HG02938 (cell line): ENCODE results near the gene GPR137B.
"Not testable (repeated sequence)": the region's sequence is repeated elsewhere in the genome, so short reads cannot be mapped to it uniquely, and the experiment has no call there.

ENCODE experiments used
- ATAC-seq: cut with Tn5 transposase; IDR thresholded peaks from one replicate; pipeline ENCODE4 v1.9.1; 2021; ENCODE audit warnings: mild to moderate bottlenecking, moderate library complexity; ENCODE audit not compliant: unreplicated experiment

GPR137B gene

DNA sequence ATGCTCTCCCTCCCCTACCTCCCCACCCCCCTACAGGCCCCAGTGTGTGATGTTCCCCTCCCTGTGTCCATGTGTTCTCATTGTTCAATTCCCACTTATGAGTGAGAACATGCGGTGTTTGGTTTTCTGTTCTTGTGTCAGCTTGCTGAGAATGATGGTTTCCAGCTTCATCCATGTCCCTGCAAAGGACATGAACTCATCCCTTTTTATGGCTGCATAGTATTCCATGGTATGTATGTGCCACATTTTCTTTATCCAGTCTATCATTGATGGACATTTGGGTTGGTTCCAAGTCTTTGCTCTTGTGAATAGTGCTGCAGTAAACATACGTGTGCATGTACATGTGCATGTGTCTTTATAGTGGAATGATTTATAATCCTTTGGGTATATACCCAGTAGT is 44.1 kb downstream of the GPR137B start:
- not testable (repeated sequence) for ATAC-seq

GRCh38 chr1:236188084-236188483 is 45.7 kb downstream of the GPR137B start:
- not testable (repeated sequence) for ATAC-seq

- no peak for ATAC-seq
Observed at GRCh38 chr1:236193184-236193583, 50.8 kb downstream of the GPR137B start.

- ATAC-seq, result no peak
Observed at GRCh38 chr1:236200925-236201324, 58.6 kb downstream of the GPR137B start.

GRCh38 chr1:236201786-236202185 is 59.4 kb downstream of the GPR137B start:
- ATAC-seq, result no peak

DNA sequence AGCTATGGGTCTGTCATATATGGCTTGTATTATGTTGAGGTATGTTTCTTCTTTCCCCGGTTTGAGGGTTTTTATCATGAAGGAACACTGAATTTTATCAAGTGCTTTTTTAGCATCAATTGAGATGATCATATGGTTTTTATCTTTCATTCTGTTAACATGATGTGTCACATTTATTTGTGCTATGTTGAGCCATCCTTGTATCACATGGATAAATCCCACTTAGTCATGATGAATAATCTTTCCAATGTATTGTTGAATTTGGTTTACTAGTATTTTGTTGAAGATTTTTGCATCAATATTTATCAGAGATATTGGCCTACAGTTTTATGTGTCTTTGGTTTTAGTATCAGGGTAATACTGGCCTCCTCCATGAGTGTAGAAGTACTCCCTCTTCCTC is 61.7 kb downstream of the GPR137B start:
- no peak for ATAC-seq

DNA sequence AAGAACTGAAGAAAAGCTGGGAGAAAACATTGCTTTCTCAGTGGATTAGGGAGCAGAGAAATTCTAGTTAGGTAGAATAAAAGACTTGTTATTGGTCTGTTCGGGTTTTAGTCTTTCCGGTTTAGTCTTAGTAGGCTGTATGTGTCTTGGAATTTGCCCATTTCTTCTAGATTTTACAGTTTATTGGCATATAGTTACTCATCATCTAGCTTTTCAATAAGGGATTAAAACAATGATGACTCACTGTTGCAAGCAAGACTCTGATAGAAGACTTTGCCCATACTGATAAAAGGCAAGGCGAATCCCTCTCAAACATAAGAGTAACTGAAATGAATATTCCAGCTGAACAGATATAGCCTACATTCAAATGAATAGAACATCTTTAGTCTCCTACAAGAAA is 62.3 kb downstream of the GPR137B start:
- no peak for ATAC-seq

DNA sequence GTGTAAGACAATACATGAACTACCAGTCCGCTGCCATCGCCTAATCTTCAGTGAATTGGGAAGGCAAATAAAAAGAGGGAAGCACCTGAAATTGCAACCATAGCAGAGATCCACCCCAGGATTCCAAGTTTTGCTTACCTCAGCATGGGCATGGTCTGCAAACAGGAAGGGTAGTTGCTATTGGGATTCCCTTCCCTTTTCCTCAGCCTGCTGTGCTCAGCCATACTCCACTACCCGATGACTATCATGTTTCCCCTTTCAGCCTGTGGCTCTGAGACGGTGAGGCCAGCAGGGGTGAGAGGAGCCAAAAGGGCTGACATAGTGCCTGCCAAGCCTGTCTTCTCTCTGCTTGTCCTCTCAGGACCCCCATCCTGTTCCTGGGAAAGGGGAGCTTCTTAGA is 64.2 kb downstream of the GPR137B start:
- ATAC-seq, result no peak

- no peak for ATAC-seq
Observed at GRCh38 chr1:236207121-236207520, 64.8 kb downstream of the GPR137B start.

DNA sequence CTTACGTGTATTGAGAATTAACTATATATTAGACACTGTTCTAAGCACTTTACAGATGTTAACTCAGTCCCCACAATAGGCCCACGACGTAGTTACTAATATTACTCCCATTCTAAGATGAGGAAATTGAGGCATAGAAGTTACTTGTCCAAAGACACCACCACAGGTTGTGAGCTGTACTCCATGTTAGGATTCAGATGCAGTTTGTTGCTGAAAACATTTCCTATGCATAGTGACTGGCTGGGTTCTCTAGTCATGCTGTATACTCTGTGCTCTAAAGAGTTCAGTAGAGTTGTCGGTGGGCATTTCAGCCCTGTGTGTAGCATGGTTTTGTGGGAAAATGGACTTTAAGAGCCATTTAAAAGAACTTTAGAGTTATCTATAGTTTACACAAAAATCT is 65.2 kb downstream of the GPR137B start:
- ATAC-seq, result no peak

GRCh38 chr1:236209185-236209584 is 66.8 kb downstream of the GPR137B start:
- no peak for ATAC-seq

- ATAC-seq, result no peak
Observed at GRCh38 chr1:236209713-236210112, 67.4 kb downstream of the GPR137B start.

DNA sequence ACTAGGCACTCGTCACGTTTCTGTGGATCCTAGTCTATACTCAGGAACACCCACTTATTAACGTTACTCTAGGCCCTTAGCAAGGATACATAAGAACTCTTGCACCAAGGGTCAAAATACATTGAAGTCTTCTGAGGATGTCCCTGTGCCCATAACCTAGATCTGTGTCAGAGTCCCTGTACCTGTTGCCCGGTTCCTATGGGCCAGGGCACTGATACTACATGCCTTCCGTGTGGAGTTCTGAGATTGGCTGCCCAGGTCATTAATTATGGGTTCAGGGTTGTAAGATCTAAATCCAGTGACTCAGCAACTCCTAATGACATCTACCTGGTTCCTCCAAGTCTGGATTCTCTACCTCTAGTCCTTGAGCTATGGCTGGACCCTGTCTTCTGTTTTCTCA is 69.5 kb downstream of the GPR137B start:
- ATAC-seq, result no peak

DNA sequence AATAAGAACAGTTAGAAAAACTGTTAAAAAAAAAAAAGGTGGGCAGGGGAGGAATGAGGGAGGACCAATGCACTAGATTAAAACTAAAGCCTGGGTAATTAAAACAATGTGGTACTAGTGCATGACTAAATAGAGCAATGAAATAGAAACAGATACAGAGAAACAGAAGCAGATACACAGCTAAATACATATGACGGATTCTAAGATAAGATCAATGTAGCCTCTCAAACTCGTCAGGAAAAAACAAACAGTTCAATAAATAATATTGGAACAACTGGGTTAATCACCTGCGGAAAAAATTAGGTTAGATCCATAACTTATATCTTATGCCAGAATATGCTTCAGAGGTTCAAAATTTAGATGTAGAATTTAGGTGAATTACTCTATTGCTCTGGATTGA is 71.2 kb downstream of the GPR137B start:
- no peak for ATAC-seq

DNA sequence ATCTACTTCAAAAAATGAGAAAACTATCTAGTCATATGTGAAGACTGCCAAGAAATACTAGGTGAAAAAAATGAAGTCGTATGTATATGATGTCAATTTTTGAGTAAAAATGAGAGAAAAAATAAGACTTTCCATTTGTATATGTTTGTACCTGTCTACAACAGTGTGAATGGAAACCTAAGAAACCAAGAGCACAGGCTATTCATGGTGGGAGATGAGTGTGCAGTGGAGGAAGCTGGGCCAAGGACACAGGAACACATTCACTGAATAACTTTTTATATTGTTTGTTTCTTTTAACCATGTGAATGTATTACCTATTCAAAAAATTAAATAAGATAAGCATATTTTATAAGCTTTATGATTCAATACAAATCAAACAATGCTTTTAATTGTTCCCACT is 72.4 kb downstream of the GPR137B start:
- no peak for ATAC-seq

GRCh38 chr1:236220473-236220872 is 78.1 kb downstream of the GPR137B start:
- no peak for ATAC-seq

GRCh38 chr1:236222632-236223031 is 80.3 kb downstream of the GPR137B start:
- no peak for ATAC-seq

- no peak for ATAC-seq
Observed at GRCh38 chr1:236228411-236228810, 86.1 kb downstream of the GPR137B start.

DNA sequence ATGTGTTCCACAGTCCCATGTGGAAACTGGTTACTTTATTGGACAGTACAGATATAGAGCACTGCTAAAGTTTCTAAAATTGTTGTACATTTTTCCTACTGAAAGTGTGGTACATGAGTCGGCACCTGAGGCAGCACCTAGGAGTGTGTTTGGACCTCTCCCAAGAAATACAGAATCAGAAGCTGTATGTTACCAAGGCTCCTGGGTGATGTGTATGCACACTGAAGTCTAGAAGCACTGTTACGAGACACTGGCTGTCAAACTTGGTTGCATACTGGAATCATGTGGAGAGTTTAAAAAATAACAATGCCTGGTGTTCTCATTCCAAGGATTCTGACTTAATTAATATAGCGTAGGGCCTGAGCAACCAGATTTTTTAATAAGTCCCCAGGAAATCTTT is 92.8 kb downstream of the GPR137B start:
- no peak for ATAC-seq

- no peak for ATAC-seq
Observed at GRCh38 chr1:236239092-236239585, 96.8 kb downstream of the GPR137B start.

DNA sequence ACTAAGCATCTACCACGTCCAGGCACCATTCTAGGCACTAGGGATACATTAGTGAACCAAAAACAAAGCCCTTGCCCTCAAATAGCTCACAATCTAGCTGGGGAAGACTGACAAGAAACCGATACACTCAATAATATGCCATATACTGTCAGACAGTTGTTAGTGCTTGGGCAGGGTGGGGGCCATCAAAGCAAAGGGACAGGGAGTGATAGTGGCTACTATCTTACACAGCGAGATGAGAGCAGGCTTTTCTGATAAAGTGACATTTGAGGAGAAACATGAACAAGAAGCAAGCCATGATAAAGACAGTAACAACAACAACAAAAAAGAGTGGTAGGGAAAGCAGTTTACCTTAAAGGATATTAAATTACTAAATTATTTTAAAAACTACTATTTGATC is 98.3 kb downstream of the GPR137B start:
- ATAC-seq, result no peak

DNA sequence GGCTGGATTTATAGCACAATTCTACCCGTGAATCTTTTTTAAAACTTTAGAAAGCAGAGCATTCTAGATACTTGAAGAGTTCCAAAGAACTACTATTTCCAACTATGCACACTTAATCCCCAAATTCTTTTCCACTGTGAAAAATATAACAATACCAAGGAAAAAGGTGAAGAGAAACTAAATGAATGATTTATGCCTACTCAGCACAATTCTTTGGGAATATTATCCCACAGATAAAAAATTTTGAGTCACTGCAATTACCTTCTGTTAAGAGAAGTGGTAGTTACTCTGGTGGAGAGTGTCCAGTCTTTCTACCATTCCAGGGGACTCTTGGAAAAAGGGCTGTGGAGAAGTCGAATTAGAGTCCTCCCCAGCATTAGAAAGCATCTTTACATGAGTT is 100.2 kb downstream of the GPR137B start:
- no peak for ATAC-seq

GRCh38 chr1:236247286-236247685 is 104.9 kb downstream of the GPR137B start:
- ATAC-seq, result no peak

DNA sequence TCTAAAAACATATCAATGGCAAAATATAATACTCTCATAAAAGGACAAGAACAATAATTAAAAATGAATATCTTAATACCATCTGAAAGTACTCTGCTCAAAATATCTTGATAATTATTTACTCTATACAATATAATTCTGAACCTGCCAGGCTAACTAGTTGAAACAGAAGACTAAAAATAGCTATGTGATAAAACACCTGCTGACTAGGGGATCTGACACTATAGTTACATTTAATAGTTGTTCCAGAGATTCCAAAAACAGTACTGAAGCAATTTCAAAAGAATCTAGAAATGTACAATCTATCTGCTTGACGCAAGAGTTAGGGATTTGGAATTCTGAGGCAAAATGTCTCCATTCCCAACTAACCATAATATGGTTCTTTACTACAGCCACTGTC is 109.2 kb downstream of the GPR137B start:
- ATAC-seq, result no peak
